Sigmoid colon (tissue), 7 donors: ENCODE results near the gene THAP11. TPM values are rescaled to one million over a fixed set of nuclear protein-coding genes. Genes with fewer than 3 reads are reported as not detected.

Experiments used
- DNase-seq: peaks from one replicate; pipeline ENCODE4 v3.0.0-alpha.2; 2019
- H3K27ac ChIP-seq, 4 donors: fragments of 200-600 bp; sonication (generic); one replicate each; pipeline ENCODE4 v1.5.1; 2016 to 2019; ENCODE audit warnings: mild to moderate bottlenecking in 1 of 4
- H3K27me3 ChIP-seq, 3 donors: fragments of 200-600 bp; sonication (generic); one replicate each; pipeline ENCODE4 v1.5.1; 2019; ENCODE audit warnings: mild to moderate bottlenecking in 1 of 3
- H3K36me3 ChIP-seq, 4 donors: fragments of 200-600 bp; sonication (generic); one replicate each; pipeline ENCODE4 v1.5.1; 2016 to 2019
- H3K4me1 ChIP-seq, 4 donors: fragments of 200-600 bp; sonication (generic); one replicate each; pipeline ENCODE4 v1.5.1; 2017 to 2019
- H3K4me3 ChIP-seq, 4 donors: fragments of 200-600 bp; sonication (generic); one replicate each; pipeline ENCODE4 v1.5.1; 2017 to 2019; ENCODE audit warnings: mild to moderate bottlenecking in 2 of 4, moderate library complexity in 1 of 4
- H3K9me3 ChIP-seq, 4 donors: fragments of 200-600 bp in 3 of 4; sonication (generic) in 3 of 4; one replicate each; pipeline versions ENCODE4 v1.5.1 to v1.6.1; 2013 to 2019
- EP300 ChIP-seq, 4 donors: sonication (generic); formaldehyde crosslinking; IDR thresholded peaks; one replicate each; pipeline ENCODE4 v1.6.1; 2017; ENCODE audit warnings: antibody characterized with exemption in 4 of 4
- POLR2A ChIP-seq, 2 donors: fragments of 450-650 bp; IDR thresholded peaks; one replicate each; pipeline ENCODE4 v1.6.1; 2016; ENCODE audit warnings: antibody characterized with exemption in 2 of 2, mild to moderate bottlenecking in 2 of 2, moderate library complexity in 2 of 2
- POLR2AphosphoS5 ChIP-seq, 4 donors: sonication (generic); formaldehyde crosslinking; IDR thresholded peaks; one replicate each; pipeline ENCODE4 v1.6.1; 2017; ENCODE audit warnings: antibody characterized with exemption in 4 of 4
- WGBS, 2 donors: extraction: QIAGEN DNeasy Blood & Tissue Kit; methylation state at CpG; one replicate each; pipeline ENCODE4 v1.1.7; 2013; 5-methylcytosine and 5-hydroxymethylcytosine counted together
- intact Hi-C: fragments of 100-400 bp; cut with DNase I; formaldehyde crosslinking; loops from one replicate; pipeline ENCODE4 v1.15.1; 2023
- polyA plus RNA-seq, 3 donors: library from polyadenylated mRNA; stranded (reverse); fragments of 200-250 nt; gene quantifications; one replicate each; pipeline ENCODE4 v1.2.3, GENCODE V29; 2013
- small RNA-seq, 3 donors: library from RNA; depleted of rRNA; stranded (forward); fragments of <200 nt; gene quantifications; one replicate each; pipeline ENCODE3, GENCODE V24; 2016
- total RNA-seq, 4 donors: library from RNA; depleted of rRNA; stranded (reverse); fragments of >200 nt; gene quantifications; one replicate each; pipeline ENCODE4 v1.1.0, GENCODE V29; 2016
- TF ChIP-seq, protein P1 (sequence below), 4 experiments: fragments of 450-650 bp in 3 of 4; fragments of 200-600 bp in 1 of 4; IDR thresholded peaks; one replicate each; pipeline ENCODE4 v1.5.1; 2016 to 2019; ENCODE audit warnings: antibody characterized with exemption in 4 of 4, mild to moderate bottlenecking in 3 of 4, moderate library complexity in 2 of 4
- donor health status: healthy with polysubstance abuse.
- donor health status: Bipolar disorder and iron deficiency.
- donor health status: healthy.

THAP11 gene
- total and polyA plus RNA-seq, 7 donors: 16.2 to 85.6 (median 63.9) TPM

DNA sequence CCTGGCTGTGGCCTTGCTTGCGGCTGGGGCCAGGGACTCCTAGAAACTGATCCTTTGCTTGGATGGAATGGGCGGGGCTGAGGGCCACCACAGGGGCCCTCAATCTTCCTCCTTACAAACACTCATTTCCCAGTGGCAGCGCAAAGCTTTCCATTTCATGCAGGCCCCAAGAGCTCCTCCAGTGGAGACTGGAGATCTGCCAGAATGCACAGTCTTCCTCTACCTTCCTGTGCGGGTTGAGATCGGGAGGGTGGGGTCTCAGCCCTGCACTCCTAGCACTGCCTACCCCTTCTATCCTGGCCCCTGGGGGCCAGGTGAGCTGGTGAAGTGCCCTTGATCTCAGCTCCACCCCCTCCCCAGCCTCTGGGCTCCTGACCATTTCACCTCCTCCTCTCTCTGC, 44.3 kb downstream of the THAP11 start:
- intact Hi-C loops: no loop called here
- peaks cover 0 to 13% (median 9%) of the 10 kb centered on the region in 4 donors for H3K4me1 ChIP-seq
- H3K9me3 ChIP-seq: no peaks in the 10 kb centered on the region
- H3K27me3 ChIP-seq: no peaks in the 10 kb centered on the region
- 93 to 94% methylated on average over 5 of the region's 5 CpGs for WGBS, 2 donors
- H3K4me3 ChIP-seq: no peak overlapping the region
- TF ChIP-seq POLR2A (IDR thresholded peaks at IDR 0.05) (no peak), EP300 (IDR thresholded peaks at IDR 0.05) (no peak), POLR2AphosphoS5 (IDR thresholded peaks at IDR 0.05) (no peak)
- TF ChIP-seq, protein P1, sequence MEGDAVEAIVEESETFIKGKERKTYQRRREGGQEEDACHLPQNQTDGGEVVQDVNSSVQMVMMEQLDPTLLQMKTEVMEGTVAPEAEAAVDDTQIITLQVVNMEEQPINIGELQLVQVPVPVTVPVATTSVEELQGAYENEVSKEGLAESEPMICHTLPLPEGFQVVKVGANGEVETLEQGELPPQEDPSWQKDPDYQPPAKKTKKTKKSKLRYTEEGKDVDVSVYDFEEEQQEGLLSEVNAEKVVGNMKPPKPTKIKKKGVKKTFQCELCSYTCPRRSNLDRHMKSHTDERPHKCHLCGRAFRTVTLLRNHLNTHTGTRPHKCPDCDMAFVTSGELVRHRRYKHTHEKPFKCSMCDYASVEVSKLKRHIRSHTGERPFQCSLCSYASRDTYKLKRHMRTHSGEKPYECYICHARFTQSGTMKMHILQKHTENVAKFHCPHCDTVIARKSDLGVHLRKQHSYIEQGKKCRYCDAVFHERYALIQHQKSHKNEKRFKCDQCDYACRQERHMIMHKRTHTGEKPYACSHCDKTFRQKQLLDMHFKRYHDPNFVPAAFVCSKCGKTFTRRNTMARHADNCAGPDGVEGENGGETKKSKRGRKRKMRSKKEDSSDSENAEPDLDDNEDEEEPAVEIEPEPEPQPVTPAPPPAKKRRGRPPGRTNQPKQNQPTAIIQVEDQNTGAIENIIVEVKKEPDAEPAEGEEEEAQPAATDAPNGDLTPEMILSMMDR (IDR thresholded peaks at IDR 0.05): no peak
- H3K27ac ChIP-seq: no peak overlapping the region
- H3K36me3 ChIP-seq: peaks cover 20 to 28% (median 21%) of the 10 kb centered on the region in 4 donors
- DNase-seq: no peak

DNA sequence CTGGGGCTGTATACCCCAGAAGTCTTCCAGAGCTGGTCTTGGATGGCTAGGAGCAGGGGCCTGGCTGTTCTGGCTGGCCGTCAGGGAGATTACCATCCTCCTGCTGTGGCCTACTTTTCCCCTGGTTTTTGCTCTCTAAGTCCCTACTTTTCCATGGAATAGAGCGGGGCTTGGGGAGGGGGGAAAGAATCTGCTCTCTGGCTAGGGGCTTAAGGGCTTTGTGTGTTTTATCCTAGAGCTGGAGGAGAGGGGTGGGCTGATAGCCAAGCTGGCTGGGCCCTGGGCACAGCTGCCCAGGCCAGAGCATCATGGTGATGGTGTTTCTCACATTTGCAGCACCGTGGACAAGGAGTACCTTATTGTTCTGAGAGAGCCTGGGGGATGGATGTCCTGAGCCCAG, 46.2 kb downstream of the THAP11 start:
- Histone ChIP-seq H3K27ac (no peak overlapping the region), H3K4me1 (peaks cover 0 to 19% (median 12%) of the 10 kb centered on the region in 4 donors), H3K36me3 (peaks cover 2 to 9% (median 3%) of the 10 kb centered on the region in 4 donors), H3K27me3 (no peaks in the 10 kb centered on the region), H3K9me3 (no peaks in the 10 kb centered on the region), H3K4me3 (no peak overlapping the region)
- WGBS, 2 donors: 88 to 89% methylated on average over 3 of the region's 3 CpGs
- DNase-seq: no peak
- no peak for TF ChIP-seq POLR2A (IDR thresholded peaks at IDR 0.05)
- TF ChIP-seq EP300 (IDR thresholded peaks at IDR 0.05): no peak
- no peak for TF ChIP-seq POLR2AphosphoS5 (IDR thresholded peaks at IDR 0.05)
- TF ChIP-seq, protein P1 (IDR thresholded peaks at IDR 0.05): no peak
- intact Hi-C loops: no loop called here

DNA sequence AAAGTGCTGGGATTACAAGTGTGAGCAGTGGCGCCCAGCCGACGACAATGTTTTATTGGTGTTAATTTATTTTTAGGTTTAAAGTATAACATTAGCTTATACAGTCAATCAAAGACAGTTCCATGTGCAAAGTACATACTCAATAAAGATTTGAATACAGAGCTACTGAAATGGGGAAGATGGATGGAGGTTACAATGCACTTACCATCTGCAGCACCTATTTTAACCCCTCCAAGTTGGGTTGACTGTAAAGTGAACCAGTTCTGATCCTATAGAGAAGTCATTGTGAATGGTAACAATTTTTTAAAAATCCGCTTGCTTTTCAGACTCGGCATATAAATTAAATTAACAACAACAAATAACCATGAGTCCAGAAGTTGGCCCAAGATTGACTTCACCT, 50.3 kb downstream of the THAP11 start:
- TF ChIP-seq, protein P1 (IDR thresholded peaks at IDR 0.05): no peak
- TF ChIP-seq EP300 (IDR thresholded peaks at IDR 0.05): no peak
- no peak for TF ChIP-seq POLR2AphosphoS5 (IDR thresholded peaks at IDR 0.05)
- TF ChIP-seq POLR2A (IDR thresholded peaks at IDR 0.05): no peak
- intact Hi-C loops: loop anchor here (2.0 kb wide), 1 partner anchor 46 kb away; the partner anchor contains the start of genes CENPT and NUTF2
- peak overlapping the region; percentile 29 to 100 (median 95) for H3K4me3 ChIP-seq
- peaks cover 0 to 42% (median 35%) of the 10 kb centered on the region in 4 donors for H3K4me1 ChIP-seq
- H3K27ac ChIP-seq: peak overlapping the region; percentile 97 to 99 (median 98)
- H3K27me3 ChIP-seq: no peaks in the 10 kb centered on the region
- WGBS, 2 donors: 26 to 57% methylated on average over 5 of the region's 5 CpGs
- no peaks in the 10 kb centered on the region for H3K36me3 ChIP-seq
- no peak for DNase-seq
- no peaks in the 10 kb centered on the region for H3K9me3 ChIP-seq

DNA sequence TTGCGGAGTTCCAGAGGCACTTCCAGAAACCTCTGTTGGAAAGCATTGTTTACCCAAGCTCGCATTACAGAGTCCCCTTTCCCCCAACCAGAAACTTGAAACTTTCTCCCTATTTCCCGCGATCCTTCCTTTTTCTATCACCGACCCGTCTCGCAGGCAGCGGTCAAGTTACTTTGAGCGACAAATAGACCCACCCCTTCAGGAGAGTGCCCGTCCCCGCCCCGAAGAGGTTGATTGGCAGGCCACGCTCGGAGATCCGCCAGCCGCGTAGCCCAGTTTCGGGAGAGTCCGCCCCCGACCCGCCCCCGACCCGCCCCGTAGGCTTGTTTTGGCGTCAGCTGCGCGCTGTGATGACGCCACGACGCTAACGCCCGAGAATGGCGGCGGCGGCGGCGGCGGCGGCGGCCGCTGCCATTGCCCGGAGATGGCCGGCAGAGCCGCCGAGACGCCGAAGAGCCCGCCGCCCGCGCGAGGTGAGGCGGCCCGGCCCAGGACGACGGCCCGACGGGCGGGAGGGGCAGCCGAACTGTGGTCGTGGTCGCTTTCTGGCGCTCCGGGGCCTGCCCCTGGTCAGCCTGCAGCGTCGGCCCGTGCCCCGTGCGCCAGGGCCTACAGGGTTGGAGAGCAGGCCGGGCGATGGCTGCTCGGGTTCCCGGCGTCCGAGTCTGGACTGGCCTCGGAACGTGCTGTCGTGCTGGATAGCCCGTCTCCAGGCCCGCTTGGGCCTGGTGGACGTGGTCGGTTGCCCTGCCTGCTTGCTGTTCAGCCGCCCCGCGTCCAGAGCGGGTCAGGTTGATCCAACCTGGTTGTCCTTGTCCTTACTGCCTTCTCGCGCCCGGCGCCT, 51.0 kb downstream of the THAP11 start, which contains the start of gene PSKH1:
TSS of gene PSKH1 (plus strand) at position 356 of the 844 bp plus-strand sequence. CDS start 15,496 bp downstream, outside the sequence.
- no peaks in the 10 kb centered on the region for H3K36me3 ChIP-seq
- no peaks in the 10 kb centered on the region for H3K9me3 ChIP-seq
- intact Hi-C loops: loop anchor here (2.0 kb wide), 1 partner anchor 46 kb away; the partner anchor contains the start of genes CENPT and NUTF2
- TF ChIP-seq EP300 (IDR thresholded peaks at IDR 0.05): no peak
- TF ChIP-seq POLR2AphosphoS5 (IDR thresholded peaks at IDR 0.05): peak; percentile 82 to 91 (median 85)
- peak in 1 of 2 donors; percentile 39 for TF ChIP-seq POLR2A (IDR thresholded peaks at IDR 0.05)
- TF ChIP-seq, protein P1 (IDR thresholded peaks at IDR 0.05): peak in 1 of 4 experiments; percentile 8
- peak within 1 kb of the TSS; percentile 97 to 99 (median 98) for H3K27ac ChIP-seq
- peaks cover 0 to 42% (median 37%) of the 10 kb centered on the region in 4 donors for H3K4me1 ChIP-seq
- peak; percentile 98 for DNase-seq
- 0 to 1% methylated on average over 90 of the region's 90 CpGs for WGBS, 2 donors
- H3K27me3 ChIP-seq: no peaks in the 10 kb centered on the region
- H3K4me3 ChIP-seq: peak within 1 kb of the TSS; percentile 88 to 100 (median 95)

Small RNA genes within 50 kb of the gene (small RNA-seq; reads per million reads assigned to genes)
- gene AC040162.2 (0 reads per million in 3 donors), gene NRN1L (0 reads per million in 3 donors)

Other genes with a start within 250 kb of the THAP11 start
- 1 to 10 TPM in 1 of 4 donors, under 1 TPM in 3; 0.36 to 1.5 (median 0.75) TPM for gene CARMIL2, start 197.2 kb upstream of the THAP11 start, total RNA-seq
- 10 to 100 TPM in 1 of 3 donors, under 1 TPM in 1, not detected in 1; 0.23 to 20.7 TPM for gene CARMIL2, start 197.2 kb upstream of the THAP11 start, polyA plus RNA-seq
- gene ACD, start 182.1 kb upstream of the THAP11 start, total RNA-seq: 10 to 100 TPM; 13.9 to 20.6 (median 18.7) TPM
- 10 to 100 TPM in 1 of 3 donors, 1 to 10 TPM in 2; 7.4 to 19.3 (median 9.6) TPM for gene ACD, start 182.1 kb upstream of the THAP11 start, polyA plus RNA-seq
- 10 to 100 TPM; 12.8 to 16.6 (median 14.0) TPM for gene PARD6A, start 181.4 kb upstream of the THAP11 start, total RNA-seq
- gene PARD6A, start 181.4 kb upstream of the THAP11 start, polyA plus RNA-seq: 1 to 10 TPM; 4.2 to 8.3 (median 4.4) TPM
- 10 to 100 TPM; 21.0 to 27.0 (median 23.2) TPM for gene ENKD1, start 175.6 kb upstream of the THAP11 start, total RNA-seq
- 10 to 100 TPM in 1 of 3 donors, 1 to 10 TPM in 2; 6.9 to 16.2 (median 9.0) TPM for gene ENKD1, start 175.6 kb upstream of the THAP11 start, polyA plus RNA-seq
- 10 to 100 TPM in 3 of 4 donors, 1 to 10 TPM in 1; 8.6 to 26.1 (median 21.9) TPM for gene C16orf86, start 175.5 kb upstream of the THAP11 start, total RNA-seq
- gene C16orf86, start 175.5 kb upstream of the THAP11 start, polyA plus RNA-seq: 1 to 10 TPM in 2 of 3 donors, under 1 TPM in 1; 0.46 to 5.0 (median 1.8) TPM
- gene GFOD2, start 123.0 kb upstream of the THAP11 start, total RNA-seq: 10 to 100 TPM in 2 of 4 donors, 1 to 10 TPM in 2; 8.1 to 19.1 (median 11.1) TPM
- gene GFOD2, start 123.0 kb upstream of the THAP11 start, polyA plus RNA-seq: 10 to 100 TPM; 13.8 to 19.5 (median 15.5) TPM
- 1 to 10 TPM; 7.1 to 10.0 (median 7.6) TPM for gene RANBP10, start 35.8 kb upstream of the THAP11 start, total RNA-seq
- 10 to 100 TPM in 1 of 3 donors, 1 to 10 TPM in 2; 4.2 to 15.5 (median 4.6) TPM for gene RANBP10, start 35.8 kb upstream of the THAP11 start, polyA plus RNA-seq
- 1 to 10 TPM; 1.1 to 2.9 (median 1.8) TPM for gene TSNAXIP1, start 35.4 kb upstream of the THAP11 start, total RNA-seq
- gene TSNAXIP1, start 35.4 kb upstream of the THAP11 start, polyA plus RNA-seq: under 1 TPM in 2 of 3 donors, not detected in 1; 0.60 to 0.92 TPM
- gene NUTF2, start 4.6 kb downstream of the THAP11 start, total RNA-seq: 100 to 1,000 TPM in 1 of 4 donors, 10 to 100 TPM in 3; 50.8 to 106 (median 85.4) TPM
- gene NUTF2, start 4.6 kb downstream of the THAP11 start, polyA plus RNA-seq: 100 to 1,000 TPM in 1 of 3 donors, 10 to 100 TPM in 2; 93.8 to 115 (median 99.7) TPM
- gene CENPT, start 5.4 kb downstream of the THAP11 start, total RNA-seq: 10 to 100 TPM; 27.5 to 53.7 (median 41.8) TPM
- 10 to 100 TPM in 2 of 3 donors, 1 to 10 TPM in 1; 9.6 to 38.3 (median 19.0) TPM for gene CENPT, start 5.4 kb downstream of the THAP11 start, polyA plus RNA-seq
- 10 to 100 TPM; 24.5 to 42.4 (median 32.2) TPM for gene EDC4, start 30.7 kb downstream of the THAP11 start, total RNA-seq
- 10 to 100 TPM; 28.8 to 48.9 (median 42.3) TPM for gene EDC4, start 30.7 kb downstream of the THAP11 start, polyA plus RNA-seq
- not detected for gene NRN1L, start 42.6 kb downstream of the THAP11 start, total RNA-seq
- gene NRN1L, start 42.6 kb downstream of the THAP11 start, polyA plus RNA-seq: 1 to 10 TPM in 1 of 3 donors, not detected in 2; 1.1 TPM
- gene PSKH1, start 50.9 kb downstream of the THAP11 start, total RNA-seq: 10 to 100 TPM; 13.9 to 20.8 (median 17.2) TPM
- 10 to 100 TPM; 22.2 to 29.2 (median 26.8) TPM for gene PSKH1, start 50.9 kb downstream of the THAP11 start, polyA plus RNA-seq
- gene CTRL, start 89.5 kb downstream of the THAP11 start, total RNA-seq: 1 to 10 TPM in 1 of 4 donors, under 1 TPM in 2, not detected in 1; 0.71 to 1.7 (median 0.82) TPM
- 1 to 10 TPM in 1 of 3 donors, not detected in 2; 2.1 TPM for gene CTRL, start 89.5 kb downstream of the THAP11 start, polyA plus RNA-seq
- 10 to 100 TPM; 37.1 to 61.0 (median 42.5) TPM for gene PSMB10, start 94.5 kb downstream of the THAP11 start, total RNA-seq
- gene PSMB10, start 94.5 kb downstream of the THAP11 start, polyA plus RNA-seq: 100 to 1,000 TPM; 170 to 200 (median 183) TPM
- gene LCAT, start 101.8 kb downstream of the THAP11 start, total RNA-seq: 10 to 100 TPM; 10.4 to 31.0 (median 15.2) TPM
- gene LCAT, start 101.8 kb downstream of the THAP11 start, polyA plus RNA-seq: 1 to 10 TPM in 2 of 3 donors, under 1 TPM in 1; 0.60 to 5.5 (median 1.6) TPM
- 10 to 100 TPM; 27.6 to 77.0 (median 45.6) TPM for gene SLC12A4, start 126.3 kb downstream of the THAP11 start, total RNA-seq
- gene SLC12A4, start 126.3 kb downstream of the THAP11 start, polyA plus RNA-seq: 10 to 100 TPM in 1 of 3 donors, 1 to 10 TPM in 2; 3.0 to 13.3 (median 3.2) TPM
- gene DPEP3, start 138.2 kb downstream of the THAP11 start, total RNA-seq: under 1 TPM in 1 of 4 donors, not detected in 3; 0.27 TPM
- under 1 TPM in 2 of 3 donors, not detected in 1; 0.09 to 0.46 TPM for gene DPEP3, start 138.2 kb downstream of the THAP11 start, polyA plus RNA-seq
- gene DPEP2, start 157.2 kb downstream of the THAP11 start, total RNA-seq: 1 to 10 TPM; 2.1 to 3.9 (median 3.1) TPM
- 10 to 100 TPM in 1 of 3 donors, 1 to 10 TPM in 1, under 1 TPM in 1; 0.69 to 11.9 (median 1.2) TPM for gene DPEP2, start 157.2 kb downstream of the THAP11 start, polyA plus RNA-seq
- not detected for gene DPEP2NB, start 173.6 kb downstream of the THAP11 start, total RNA-seq
- gene DPEP2NB, start 173.6 kb downstream of the THAP11 start, polyA plus RNA-seq: not detected
- gene DDX28, start 180.9 kb downstream of the THAP11 start, total RNA-seq: 1 to 10 TPM; 5.0 to 6.9 (median 5.8) TPM
- gene DDX28, start 180.9 kb downstream of the THAP11 start, polyA plus RNA-seq: 10 to 100 TPM in 1 of 3 donors, 1 to 10 TPM in 2; 3.0 to 12.8 (median 5.1) TPM
- gene DUS2, start 181.0 kb downstream of the THAP11 start, total RNA-seq: 1 to 10 TPM; 3.6 to 7.3 (median 5.3) TPM
- 10 to 100 TPM in 1 of 3 donors, 1 to 10 TPM in 2; 6.6 to 17.3 (median 7.4) TPM for gene DUS2, start 181.0 kb downstream of the THAP11 start, polyA plus RNA-seq
- gene NFATC3, start 243.1 kb downstream of the THAP11 start, total RNA-seq: 10 to 100 TPM; 42.8 to 52.2 (median 46.0) TPM
- gene NFATC3, start 243.1 kb downstream of the THAP11 start, polyA plus RNA-seq: 10 to 100 TPM in 1 of 3 donors, 1 to 10 TPM in 2; 4.8 to 16.9 (median 6.0) TPM